ENCODE data around the gene NIN.

- TF ChIP-seq CTCF (IDR thresholded peaks at IDR 0.05) = no peak
- TF ChIP-seq EP300 (IDR thresholded peaks at IDR 0.05) = no peak
- no peak for TF ChIP-seq POLR2A (IDR thresholded peaks at IDR 0.05)
- no peak for TF ChIP-seq POLR2AphosphoS5 (IDR thresholded peaks at IDR 0.05)
Observed at GRCh38 chr14:50846226-50846880, 15.4 kb upstream of the NIN start.
